Measurements from ENCODE around the gene FGF12.

FGF12 gene

DNA sequence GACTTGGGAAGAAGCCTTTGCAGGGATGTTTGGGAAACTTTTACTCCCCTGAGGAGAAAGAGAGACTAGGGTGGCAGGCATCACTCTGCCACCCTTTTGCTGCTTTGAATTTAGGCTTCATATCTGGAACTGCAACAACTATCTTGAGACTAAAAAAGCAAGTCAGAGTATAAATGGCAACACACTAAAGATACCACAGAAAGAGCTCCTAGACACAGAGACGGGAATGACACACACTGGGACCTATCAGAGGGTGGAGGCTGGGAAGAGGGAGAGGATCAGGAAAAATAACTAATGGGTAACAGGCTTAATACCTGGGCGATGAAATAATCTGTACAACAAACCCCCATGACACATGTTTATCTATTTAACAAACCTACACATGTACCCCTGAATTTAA lies 237.8 kb downstream of the FGF12 start:
- no peak for DNase-seq

DNA sequence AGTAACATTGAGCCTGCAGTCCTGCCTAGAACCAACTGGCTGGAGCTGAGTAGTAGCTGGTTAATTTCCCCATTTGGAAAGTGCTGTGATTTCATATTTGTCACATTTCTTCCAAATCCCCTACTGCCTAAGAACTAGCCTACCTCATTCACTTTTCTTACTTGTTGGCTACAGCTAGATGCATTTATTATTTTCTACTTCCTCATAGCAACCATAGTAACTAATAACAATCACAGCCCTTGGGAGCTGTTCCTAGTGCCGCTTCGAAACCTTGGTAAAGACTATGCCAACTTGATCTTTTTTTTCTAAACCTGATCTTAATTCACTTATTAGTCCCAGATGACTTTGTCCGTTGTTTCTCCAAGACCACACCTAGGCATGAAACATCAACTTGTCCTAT lies 240.3 kb downstream of the FGF12 start:
- DNase-seq, result no peak

DNA sequence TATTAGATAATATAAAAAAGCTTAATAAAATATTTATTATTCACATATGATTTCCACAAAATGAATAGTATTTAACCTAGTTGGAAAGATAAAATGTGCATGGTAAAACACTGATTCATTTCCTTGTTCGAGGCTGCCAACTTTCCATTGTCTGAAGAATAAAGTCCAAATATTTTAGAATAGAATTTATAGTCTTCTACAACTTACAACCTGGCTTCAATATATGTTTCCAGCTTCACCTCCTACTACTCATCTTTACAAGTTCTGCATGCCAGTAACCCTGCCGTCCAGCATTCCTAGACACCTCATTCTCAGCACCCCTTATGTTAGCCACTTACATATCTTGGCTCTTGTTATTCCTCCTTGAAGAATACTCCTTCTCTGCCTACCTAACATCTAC lies 244.5 kb downstream of the FGF12 start:
- no peak for DNase-seq

DNA sequence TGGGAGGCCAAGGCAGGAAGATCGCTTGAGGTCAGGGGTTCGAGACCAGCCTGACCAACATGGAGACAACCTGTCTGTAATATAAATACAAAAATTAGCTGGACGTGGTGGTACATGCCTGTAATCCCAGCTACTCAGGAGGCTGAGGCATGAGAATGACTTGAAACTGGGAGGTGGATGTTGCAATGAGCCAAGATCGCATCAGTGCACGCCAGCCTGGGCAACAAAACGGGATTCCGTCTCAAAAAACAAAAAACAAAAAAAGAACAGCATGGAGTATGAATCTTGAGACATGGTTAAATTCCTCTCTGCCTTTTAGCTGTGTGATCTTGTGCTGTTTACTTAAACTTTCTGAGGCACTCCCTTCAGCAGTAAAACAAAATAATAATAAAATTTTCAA lies 244.9 kb downstream of the FGF12 start:
- DNase-seq, result no peak

DNA sequence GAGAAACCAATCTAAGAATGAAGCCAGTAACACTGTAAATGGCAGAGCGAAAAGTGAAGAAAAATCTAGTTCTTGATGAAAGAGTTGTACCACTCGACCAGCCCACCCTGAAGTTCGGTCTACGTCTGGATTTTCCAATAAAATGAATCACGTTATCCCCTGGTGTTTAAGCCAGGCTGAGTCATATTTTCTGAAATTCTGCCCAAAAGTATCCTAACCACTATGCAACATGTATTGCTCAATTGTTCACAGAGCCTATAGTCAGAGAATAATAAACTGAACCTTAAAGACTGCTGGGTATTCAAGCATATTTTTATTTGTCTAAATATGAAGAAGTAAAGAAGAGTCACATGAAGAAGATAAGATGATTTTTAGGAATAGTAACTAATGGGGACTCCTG lies 245.7 kb downstream of the FGF12 start:
- peak; percentile 32 for DNase-seq

DNA sequence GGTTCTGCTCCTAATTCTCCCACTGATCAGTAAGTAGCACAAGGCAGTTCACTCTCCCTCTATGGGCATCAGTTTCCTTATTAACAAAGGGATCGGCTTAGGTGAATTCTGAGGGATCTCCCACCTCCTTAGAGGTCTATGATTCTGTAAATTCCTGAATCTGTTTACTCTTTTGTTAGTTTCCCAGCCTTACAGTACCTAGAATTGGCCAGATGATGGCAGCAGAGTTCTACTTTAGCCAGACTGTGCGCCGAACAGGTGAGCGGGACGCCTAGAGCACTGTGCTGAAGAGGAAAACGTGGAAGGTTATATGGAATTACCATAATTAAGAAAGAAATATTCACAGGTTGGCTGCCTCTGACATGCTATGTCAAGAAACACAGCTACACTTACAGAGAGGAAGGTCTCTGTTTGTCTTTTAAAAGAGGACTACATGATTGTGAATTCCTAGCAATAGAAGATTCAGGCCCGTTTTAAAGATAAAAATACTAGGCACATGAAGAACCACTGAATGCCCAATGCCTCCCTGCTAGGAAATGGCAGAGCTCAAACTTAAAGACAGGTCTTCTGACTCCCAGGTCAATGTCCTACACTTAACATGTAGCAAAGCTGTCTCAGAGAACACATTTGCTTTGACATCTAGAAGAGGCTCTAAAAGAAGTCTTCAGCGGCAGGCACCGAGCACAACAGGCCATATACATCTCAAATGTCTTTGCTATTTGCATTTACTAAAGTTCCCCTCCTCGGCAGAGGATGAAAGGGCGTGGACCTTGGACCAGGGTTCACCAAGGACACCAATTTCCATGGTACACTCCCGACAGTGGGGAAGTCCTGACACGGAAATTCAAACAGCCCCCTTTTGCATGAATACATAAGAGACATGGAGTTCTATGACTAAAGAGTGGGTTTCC lies 259.9 kb downstream of the FGF12 start:
- DNase-seq, result no peak

DNA sequence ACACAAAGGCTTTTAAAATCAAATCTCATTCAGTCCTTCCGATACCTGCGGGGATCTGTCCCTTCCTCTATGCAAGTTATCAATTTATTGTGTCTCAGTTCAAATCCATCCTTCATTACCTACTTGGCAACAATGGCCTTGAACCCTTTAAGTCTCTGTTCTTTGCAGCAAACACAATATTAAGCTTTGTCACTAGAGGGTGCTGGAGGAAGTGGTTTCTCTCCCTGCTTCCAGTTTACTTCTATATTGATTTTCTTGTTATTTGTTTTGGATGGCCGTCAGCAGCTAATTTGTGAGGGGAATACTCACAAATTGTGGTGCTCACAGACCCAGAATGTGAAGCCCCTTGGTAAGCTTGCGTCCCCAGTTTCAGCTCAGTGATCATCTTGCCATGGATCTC lies 278.3 kb downstream of the FGF12 start:
- DNase-seq, result no peak

DNA sequence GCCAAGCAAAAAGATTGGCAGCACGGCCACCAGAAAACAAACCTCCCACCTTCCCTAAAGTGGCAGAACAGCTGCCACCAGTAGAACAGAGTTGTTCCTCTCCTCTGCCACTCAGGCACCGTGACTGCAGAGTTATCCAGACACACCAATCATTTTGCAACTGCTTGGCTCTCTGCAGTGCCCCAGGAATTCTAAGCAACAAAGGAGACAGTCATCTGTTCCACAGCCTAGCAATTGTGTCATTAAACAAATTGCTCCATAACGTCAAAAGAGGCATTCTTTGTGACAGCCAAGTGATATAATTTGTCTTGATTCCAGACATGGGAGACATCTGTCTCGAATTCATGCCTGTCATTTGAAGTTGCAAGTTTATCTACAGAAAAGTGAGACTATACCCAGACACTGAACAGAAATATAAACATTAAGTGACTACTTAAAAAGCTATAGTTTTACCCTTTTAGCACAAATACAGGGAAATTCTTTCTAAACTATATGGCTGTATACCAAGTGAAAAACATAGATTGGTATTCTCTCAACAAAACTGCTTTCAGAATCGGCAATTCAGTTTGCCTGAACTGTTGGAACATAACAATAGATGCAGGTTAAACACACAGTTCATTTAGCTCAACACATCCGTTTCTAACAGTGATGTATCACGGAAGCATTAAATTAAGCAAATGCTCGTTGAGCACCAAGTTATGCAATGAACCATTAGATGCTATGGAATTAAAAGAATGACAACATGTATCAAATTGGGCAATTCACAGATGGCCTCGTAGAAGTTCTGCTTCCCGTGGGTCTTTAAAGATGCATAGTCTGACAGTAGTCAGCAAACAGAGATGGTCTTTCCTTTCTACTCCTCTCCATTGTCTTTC lies 281.3 kb downstream of the FGF12 start:
- DNase-seq, result no peak

DNA sequence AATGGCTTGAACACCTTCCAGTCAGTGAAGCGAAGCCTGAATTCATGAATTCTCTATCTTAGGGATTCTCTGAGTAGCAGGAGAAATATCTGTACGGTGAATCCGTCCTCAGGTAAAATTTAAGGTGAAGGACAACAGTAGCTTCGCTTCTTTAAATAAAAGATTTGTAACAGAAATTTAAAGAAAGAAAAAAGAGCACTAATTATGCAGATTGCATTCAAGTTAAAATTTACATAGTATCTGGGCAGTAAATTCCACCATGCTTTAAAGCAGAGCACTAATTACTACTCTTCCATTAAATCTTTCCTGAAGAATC lies 282.6 kb downstream of the FGF12 start:
- DNase-seq, result no peak

DNA sequence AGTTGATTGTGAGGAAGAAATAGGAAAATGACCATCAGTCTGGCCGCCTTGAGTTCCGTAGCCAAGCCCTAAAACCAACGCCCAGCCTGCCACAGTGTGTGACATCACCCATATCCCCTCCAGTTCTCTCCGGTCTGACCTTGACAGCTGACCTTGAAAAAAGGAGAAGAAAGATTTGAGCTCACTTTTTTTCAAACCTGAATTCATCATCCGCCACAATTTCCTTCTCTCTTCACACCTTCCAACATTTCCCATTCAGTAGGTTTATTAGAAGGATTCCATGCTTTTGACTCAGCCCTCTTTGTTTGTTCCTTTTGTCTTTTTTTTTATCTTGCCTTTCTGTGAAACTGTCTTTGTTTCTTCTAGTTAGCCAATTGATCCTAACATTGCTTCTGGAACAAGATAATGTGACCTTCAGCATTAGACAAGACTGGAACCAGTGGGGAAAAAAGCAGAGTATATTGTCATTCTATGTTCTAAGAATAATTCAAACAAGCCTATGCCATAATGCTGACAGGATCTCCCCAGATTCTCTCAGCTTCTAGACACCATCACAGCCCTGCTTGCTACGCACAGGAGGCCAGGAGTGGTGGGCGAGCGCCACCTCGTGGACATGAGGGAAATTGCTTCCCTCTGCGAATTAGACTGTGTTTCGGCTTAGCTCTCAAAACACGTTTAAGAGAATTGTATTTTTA lies 283.1 kb downstream of the FGF12 start:
- peak; percentile 11 for DNase-seq

DNA sequence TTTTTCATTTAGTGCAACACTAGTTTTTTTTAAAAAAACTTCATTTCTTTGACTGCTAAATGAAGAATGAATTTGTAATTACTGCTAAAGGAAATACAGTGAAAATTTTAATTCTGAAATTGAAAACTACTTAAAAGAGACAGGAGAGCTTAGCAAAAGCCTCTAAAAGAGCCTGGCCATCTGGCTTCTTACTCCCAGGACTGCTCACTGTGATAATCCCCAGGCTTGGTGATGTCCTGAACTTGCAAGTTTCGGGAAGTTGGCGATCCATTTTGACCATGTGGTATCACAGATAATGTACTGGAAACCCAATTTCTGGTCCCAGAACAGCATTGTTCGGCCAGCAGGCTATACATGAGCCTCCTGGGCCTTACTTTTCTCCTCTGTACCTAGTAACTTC lies 292.1 kb downstream of the FGF12 start:
- DNase-seq, result no peak

DNA sequence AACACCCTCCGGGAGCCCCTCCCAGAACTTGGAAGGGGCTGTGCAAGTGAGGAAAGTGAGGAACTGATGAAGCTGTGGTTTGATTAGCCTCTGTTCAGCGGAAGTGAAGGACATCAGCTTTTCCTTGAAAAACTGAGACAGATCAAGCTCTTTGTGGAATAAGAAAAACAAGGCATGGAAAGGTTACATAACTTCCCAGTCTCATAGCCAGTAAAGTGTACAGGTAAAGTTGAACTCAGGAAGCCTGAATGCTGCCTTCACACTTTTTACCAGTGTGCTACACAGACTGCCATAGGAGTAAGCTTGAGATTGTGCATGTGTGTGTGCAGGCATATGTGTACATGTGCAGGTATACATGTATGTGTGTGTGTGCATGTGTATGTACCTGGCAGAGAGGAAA lies 293.2 kb downstream of the FGF12 start:
- no peak for DNase-seq

DNA sequence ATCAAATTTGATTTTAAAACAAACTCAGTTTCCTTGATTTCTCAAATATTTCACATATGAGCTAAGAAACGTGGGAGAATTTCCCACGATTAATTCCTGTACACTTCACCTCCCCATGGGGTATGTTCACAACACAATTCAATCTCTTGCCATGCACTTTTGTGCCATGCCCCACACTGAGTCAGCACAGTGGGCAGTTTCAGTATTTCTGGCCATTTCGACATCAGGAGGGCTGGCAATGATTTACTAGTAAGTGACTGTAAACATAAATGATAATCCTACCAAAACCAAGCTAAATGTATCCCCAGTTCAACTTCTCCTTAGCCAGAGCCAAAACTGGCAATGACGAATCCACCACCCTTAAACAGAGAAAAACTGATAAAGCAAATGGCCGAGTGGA lies 293.6 kb downstream of the FGF12 start:
- DNase-seq, result no peak

DNA sequence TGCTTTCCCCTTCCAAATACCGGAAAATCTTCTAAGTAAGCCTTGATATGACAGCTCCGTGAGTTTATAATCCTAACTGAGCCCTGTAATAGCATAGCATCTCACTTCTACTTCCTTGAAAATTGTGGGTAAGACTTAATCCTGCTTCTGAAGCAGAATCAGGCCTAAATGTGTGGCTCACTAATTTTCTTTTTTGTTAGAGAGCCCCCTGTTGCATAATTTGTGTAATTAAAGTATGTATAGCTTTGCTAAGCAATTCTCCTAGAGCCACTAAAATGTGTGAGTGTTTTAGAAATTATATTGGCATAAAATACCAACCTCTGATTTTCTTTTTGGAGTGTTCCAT lies 304.4 kb downstream of the FGF12 start:
- peak; percentile 10 for DNase-seq

DNA sequence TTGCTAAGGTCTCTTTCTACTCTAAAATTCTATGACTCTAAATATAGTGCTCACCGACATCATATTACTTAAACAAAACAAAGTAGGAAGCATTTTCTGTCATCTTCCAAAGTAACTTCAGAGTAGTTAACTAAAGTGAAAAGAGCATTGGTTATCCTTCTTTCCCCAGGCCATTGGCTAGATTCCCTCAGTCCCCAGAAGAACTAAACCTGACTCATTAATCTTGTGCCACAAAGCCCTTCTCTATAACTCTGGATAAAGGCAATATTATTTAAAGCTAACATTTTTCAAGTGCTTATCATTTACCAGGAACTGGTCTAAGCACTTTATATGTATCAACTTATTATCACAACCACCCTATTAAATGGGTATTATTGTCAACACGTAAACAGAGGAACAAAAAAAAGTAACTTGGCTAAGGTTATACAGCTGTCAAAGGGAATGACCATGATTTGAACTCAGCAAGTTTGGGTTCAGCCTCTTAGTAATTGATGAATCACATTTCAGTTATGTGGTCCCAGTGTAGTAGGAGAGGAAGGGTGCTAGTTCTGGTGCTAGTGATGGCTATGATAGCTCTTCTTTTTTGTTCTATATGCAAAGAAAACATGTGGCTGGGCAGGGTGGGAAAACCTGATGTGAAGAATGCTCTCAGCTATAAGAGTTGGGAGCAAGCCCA lies 304.9 kb downstream of the FGF12 start:
- no peak for DNase-seq

DNA sequence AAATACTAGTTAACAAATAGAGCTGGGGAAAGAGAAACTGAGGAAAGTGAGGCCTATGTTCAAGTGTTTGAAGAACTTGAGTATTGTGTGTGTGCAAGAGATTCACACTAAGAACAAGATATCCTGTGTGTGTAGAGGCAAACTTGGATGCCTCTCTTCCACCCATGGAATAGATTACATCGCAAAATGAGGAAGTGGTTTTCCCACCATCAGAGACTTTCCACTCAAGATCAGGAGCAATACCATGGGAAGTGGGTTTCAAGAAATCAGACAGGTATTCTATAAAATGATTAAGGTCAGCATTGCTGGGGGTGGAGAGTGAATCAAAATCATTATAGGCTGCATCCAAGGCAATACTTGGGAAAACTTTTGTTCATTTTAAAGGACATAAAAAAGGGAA lies 308.0 kb downstream of the FGF12 start:
- no peak for DNase-seq

DNA sequence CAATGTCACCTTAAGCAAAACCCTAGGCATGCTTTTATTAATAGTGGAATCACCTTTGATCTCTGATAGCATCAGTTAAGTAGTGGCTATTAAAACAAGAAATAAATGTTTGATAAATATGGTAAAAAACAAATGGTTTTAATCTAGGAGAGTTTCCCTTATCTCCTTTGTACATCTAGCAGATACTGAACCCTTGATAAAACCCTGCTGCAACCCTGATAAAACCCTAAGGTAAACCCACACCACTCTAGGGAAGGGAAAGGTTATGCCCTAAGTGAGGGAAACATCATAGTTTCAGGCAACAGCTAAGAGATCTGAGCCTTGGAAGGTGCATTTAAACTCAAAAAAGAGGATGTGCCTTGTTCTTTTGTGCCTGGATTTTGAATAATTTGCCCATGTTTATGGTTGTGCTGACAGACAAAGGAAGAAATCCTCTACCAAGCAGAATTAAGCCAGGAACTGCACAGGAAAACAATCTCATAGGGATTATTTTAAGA lies 309.7 kb downstream of the FGF12 start:
- DNase-seq, result no peak

DNA sequence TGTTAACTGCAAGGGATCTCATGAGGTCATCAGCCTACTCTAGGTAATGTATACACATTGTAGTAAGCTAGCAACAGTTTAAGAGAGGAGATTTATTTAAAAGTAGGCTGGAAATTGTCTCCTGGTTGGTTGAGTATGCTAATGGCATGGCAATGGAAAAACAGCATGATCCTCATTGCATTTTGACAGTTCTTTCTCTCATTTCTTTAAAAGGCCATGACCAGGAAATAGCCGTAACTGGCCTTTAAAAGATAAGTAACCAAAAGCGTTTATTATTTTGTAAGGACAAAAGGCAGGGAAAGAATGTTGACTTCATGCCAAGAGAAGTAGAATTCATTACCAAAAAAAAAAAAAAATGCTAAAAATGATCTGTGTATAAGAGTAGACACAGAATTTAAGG lies 310.3 kb downstream of the FGF12 start:
- DNase-seq, result no peak

DNA sequence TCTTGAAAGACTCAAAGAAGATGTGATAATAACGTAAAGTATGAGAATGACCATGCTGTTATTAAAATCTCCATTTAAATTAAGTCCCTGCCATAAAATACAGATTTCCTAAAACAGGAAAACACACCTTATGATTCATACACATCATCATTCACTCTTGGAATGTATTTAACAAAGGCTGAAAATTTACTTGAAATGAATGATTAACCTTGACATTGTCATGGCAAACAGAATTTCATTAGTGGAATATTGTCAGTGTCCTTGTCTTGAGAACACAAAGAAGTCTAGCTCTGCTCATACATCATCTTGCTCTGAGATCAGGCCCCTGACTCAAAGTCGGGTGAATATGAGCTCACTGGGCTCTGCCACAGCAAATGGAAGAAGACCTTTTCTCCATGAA lies 313.9 kb downstream of the FGF12 start:
- no peak for DNase-seq

DNA sequence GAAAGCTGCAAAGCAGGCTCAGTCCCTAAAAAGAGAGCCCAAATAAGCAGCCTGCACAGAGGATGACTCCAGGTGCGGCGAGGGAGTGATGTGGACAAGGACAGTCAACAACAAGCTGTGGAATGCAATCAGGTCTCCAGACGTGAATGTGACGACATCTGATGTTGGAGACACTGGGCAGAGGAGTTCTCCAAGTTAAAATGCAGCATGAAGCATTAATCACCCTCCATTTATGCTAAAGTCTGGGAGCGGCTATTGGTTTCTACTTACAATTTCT lies 316.7 kb downstream of the FGF12 start:
- no peak for DNase-seq

DNA sequence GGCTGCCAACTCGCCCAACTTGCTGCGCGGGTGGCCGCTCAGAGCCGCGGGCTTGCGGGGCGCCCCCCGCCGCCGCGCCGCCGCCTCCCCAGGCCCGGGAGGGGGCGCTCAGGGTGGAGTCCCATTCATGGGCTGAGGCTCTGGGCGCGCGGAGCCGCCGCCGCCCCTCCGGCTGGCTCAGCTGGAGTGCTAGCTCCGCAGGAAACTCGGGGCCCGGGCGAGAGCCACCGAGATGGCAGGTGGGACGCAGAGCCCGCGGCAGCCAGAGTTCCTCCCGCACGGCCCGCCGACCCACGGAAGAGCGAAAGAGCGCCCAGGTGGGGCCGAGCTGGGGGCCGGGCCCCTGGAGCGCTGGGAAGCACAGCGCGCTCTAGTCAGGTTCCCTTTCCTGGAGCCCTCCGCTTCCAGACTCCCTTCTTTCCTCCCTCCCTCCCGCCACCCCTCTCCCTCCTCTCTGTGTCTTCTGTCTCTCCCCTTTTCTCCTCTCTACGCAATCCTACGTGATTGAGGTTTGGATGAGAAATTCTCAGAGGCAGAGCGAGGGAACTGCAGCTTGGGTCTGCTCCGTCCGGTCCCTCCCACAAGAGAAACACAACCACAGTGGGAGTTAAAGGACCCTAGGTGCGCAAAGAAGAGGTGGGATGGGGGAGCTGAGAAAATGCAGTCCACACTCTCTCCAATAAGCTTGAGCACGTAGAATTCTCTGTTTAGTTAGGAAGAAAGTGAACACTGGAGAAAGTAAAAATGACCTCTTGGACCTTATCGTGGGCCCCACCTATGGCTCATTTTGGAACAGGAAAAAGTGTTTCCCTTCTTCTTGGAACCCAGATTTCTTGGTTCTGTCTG lies 317.3 kb downstream of the FGF12 start:
- no peak for DNase-seq

DNA sequence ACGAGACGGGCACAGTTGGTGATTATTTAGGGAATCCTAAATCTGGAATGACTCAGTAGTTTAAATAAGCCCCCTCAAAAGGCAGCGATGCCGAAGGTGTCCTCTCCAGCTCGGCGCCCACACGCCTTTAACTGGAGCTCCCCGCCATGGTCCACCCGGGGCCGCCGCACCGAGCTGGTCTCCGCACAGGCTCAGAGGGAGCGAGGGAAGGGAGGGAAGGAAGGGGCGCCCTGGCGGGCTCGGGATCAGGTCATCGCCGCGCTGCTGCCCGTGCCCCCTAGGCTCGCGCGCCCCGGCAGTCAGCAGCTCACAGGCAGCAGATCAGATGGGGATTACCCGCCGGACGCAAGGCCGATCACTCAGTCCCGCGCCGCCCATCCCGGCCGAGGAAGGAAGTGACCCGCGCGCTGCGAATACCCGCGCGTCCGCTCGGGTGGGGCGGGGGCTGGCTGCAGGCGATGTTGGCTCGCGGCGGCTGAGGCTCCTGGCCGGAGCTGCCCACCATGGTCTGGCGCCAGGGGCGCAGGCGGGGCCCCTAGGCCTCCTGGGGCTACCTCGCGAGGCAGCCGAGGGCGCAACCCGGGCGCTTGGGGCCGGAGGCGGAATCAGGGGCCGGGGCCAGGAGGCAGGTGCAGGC lies 318.0 kb downstream of the FGF12 start:
- DNase-seq, result no peak

Data from MV-4-11 (cell line).